HepG2 (cell line): ENCODE measurements around the gene NBR1. TPM values are rescaled to one million over a fixed set of nuclear protein-coding genes. Genes with fewer than 3 reads are reported as not detected.

Experiments used
- ARNT ChIP-seq: fragments of 450-650 bp; IDR thresholded peaks from 2 replicates; pipeline ENCODE4 v1.6.1; 2017
- BRD4 ChIP-seq: sonication (generic); formaldehyde crosslinking; IDR thresholded peaks from 2 replicates; pipeline ENCODE4 v1.4.0; 2020; ENCODE audit warnings: missing genetic modification reagents
- CHD2 ChIP-seq: IDR thresholded peaks from 2 replicates; pipeline ENCODE4 v1.6.1; 2011; ENCODE audit warnings: low read depth, low read length, improper control_type of control experiment
- ETV5 ChIP-seq: IDR thresholded peaks from 2 replicates; pipeline ENCODE4 v1.6.1; 2018; ENCODE audit warnings: missing biosample characterization, missing genetic modification reagents, inconsistent platforms, borderline replicate concordance
- GZF1 ChIP-seq: sonication (generic); formaldehyde crosslinking; IDR thresholded peaks from 2 replicates; pipeline ENCODE4 v1.5.1; 2020; ENCODE audit warnings: mild to moderate bottlenecking, missing genetic modification reagents
- IKZF1 ChIP-seq: fragments of 450-650 bp; IDR thresholded peaks from 2 replicates; pipeline ENCODE4 v1.7.1; 2016
- RARG ChIP-seq: sonication (generic); formaldehyde crosslinking; IDR thresholded peaks from 2 replicates; pipeline ENCODE4 v1.4.0; 2020; ENCODE audit warnings: low read depth, mild to moderate bottlenecking, missing genetic modification reagents
- SMARCC2 ChIP-seq: fragments of 450-650 bp; IDR thresholded peaks from 2 replicates; pipeline ENCODE4 v1.6.1; 2017; ENCODE audit warnings: antibody characterized with exemption, mild to moderate bottlenecking
- SP5 ChIP-seq: IDR thresholded peaks from 2 replicates; pipeline ENCODE4 v1.6.1; 2016; ENCODE audit warnings: low read depth, borderline replicate concordance
- TBX2 ChIP-seq: sonication (generic); formaldehyde crosslinking; IDR thresholded peaks from 2 replicates; pipeline ENCODE4 v1.5.0; 2020; ENCODE audit warnings: missing genetic modification reagents, mild to moderate bottlenecking, borderline replicate concordance
- TEAD2 ChIP-seq: sonication (generic); formaldehyde crosslinking; IDR thresholded peaks from 2 replicates; pipeline ENCODE4 v1.9.0; 2021; ENCODE audit warnings: missing genetic modification reagents
- ZFAT ChIP-seq: sonication (generic); formaldehyde crosslinking; conservative IDR thresholded peaks from 2 replicates; pipeline ENCODE4 v1.8.1; 2023; ENCODE audit warnings: missing genetic modification reagents, inconsistent platforms
- ZNF138 ChIP-seq: sonication (generic); formaldehyde crosslinking; IDR thresholded peaks from 2 replicates; pipeline ENCODE4 v1.5.0; 2020; ENCODE audit warnings: mild to moderate bottlenecking, low read depth, missing genetic modification reagents
- ZNF383 ChIP-seq: sonication (generic); formaldehyde crosslinking; IDR thresholded peaks from 2 replicates; pipeline ENCODE4 v1.4.0; 2020; ENCODE audit warnings: missing genetic modification reagents, mild to moderate bottlenecking, borderline replicate concordance
- ZNF749 ChIP-seq: sonication (generic); formaldehyde crosslinking; IDR thresholded peaks from 2 replicates; pipeline ENCODE4 v1.8.0; 2022; ENCODE audit warnings: mild to moderate bottlenecking, missing genetic modification reagents, moderate library complexity, borderline replicate concordance
- polyA plus RNA-seq, 8 experiments: library from polyadenylated mRNA; depleted of rRNA in 3 of 8; stranded (reverse) in 7 of 8; unstranded in 1 of 8; fragments of >200 nt; fragmentation: Illumina TruSeq in 4 of 8; extraction: Trizol in 4 of 8; gene quantifications; 2 replicates each; pipeline versions ENCODE4 v1.2.1 to v1.2.3, GENCODE V29; 2011 to 2016; ENCODE audit warnings: low read depth in 4 of 8, missing spikeins in 1 of 8, mixed read lengths in 1 of 8; ENCODE audit not compliant: insufficient read depth in 1 of 8
- total RNA-seq, 5 experiments: library from RNA; depleted of rRNA; stranded (reverse); fragments of >200 nt; fragmentation: Illumina TruSeq; extraction: Trizol; gene quantifications; 2 replicates each; pipeline ENCODE4 v1.2.3, GENCODE V29; 2016; ENCODE audit warnings: low read depth in 1 of 5
- TF ChIP-seq, protein P1 (sequence below): sonication (generic); formaldehyde crosslinking; IDR thresholded peaks from 2 replicates; pipeline ENCODE4 v1.5.0; 2020; ENCODE audit warnings: missing genetic modification reagents, mild to moderate bottlenecking, borderline replicate concordance
- TF ChIP-seq, protein P2 (sequence below): sonication (generic); formaldehyde crosslinking; IDR thresholded peaks from 2 replicates; pipeline ENCODE4 v1.5.0; 2020; ENCODE audit warnings: missing genetic modification reagents
- TF ChIP-seq, protein P3 (sequence below): sonication (generic); formaldehyde crosslinking; conservative IDR thresholded peaks from 2 replicates; pipeline ENCODE4 v1.4.0; 2020; ENCODE audit warnings: missing genetic modification reagents
- TF ChIP-seq, protein P4 (sequence below): sonication (generic); formaldehyde crosslinking; IDR thresholded peaks from 2 replicates; pipeline ENCODE4 v1.8.1; 2023; ENCODE audit warnings: mild to moderate bottlenecking, missing genetic modification reagents
- TF ChIP-seq, protein P5 (sequence below): sonication (generic); formaldehyde crosslinking; IDR thresholded peaks from 2 replicates; pipeline ENCODE4 v1.8.1; 2022; ENCODE audit warnings: low read depth, mild to moderate bottlenecking, missing genetic modification reagents
- TF ChIP-seq, protein P6 (sequence below): sonication (generic); formaldehyde crosslinking; conservative IDR thresholded peaks from 2 replicates; pipeline ENCODE4 v1.5.0; 2020; ENCODE audit warnings: missing genetic modification reagents

NBR1 gene
- total and polyA plus RNA-seq, 2 of the 13 experiments (the other 11 are each of a cell fraction or from before 2014, with no cell fraction given): 51.7 to 121 TPM

DNA sequence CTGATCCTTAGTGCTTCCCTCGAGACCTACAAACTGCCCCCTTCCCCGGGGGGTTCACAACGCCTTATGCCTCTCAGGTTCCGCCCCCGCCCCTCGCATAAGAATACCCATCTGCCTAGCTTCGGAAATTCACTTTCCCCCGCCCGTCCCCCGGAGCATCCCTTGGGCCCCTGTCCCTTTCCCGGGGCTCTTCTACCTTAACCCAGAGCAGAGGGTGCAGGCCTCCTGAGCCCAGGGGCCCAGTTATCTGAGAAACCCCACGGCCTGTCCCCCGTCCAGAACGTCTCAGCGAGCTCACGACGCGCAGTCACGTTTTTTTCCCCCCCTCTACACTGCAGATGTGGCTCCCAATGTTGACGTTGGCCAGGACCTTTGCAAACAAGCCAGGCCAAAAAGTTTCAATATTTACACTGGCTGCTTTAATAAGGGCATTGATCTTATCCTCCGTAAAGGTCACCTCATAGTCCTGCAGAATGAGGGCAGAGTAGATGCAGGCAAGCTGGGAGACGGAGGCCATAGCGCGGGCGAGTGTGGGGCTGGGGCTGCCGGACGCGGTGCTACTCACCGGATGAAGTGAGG, 1.4 kb upstream of the NBR1 start (continued):
- TF ChIP-seq, protein P1, sequence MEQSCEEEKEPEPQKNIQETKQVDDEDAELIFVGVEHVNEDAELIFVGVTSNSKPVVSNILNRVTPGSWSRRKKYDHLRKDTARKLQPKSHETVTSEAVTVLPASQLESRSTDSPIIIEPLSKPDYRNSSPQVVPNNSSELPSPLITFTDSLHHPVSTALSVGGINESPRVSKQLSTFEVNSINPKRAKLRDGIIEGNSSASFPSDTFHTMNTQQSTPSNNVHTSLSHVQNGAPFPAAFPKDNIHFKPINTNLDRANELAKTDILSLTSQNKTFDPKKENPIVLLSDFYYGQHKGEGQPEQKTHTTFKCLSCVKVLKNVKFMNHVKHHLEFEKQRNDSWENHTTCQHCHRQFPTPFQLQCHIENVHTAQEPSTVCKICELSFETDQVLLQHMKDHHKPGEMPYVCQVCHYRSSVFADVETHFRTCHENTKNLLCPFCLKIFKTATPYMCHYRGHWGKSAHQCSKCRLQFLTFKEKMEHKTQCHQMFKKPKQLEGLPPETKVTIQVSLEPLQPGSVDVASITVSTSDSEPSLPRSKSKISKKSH (CRISPR knock-in tag): 0 out of 2 replicates have a peak, but pooled peaks have one; percentile 15
- TF ChIP-seq, protein P2, sequence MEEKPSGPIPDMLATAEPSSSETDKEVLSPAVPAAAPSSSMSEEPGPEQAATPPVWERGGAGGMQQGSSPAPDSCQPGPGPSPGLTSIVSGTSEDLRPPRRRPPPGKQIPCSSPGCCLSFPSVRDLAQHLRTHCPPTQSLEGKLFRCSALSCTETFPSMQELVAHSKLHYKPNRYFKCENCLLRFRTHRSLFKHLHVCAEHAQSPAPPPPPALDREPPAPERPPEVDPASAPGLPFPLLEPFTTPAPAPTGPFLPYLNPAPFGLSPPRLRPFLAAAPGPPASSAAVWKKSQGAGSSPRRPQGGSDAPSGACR: no peak; the same call in 1 of the 2 replicates
- TF ChIP-seq ZNF749 (CRISPR knock-in tag): peak; percentile 53; the same call in 1 of the 2 replicates
- no peak for TF ChIP-seq RARG (CRISPR knock-in tag)
- TF ChIP-seq, protein P3, sequence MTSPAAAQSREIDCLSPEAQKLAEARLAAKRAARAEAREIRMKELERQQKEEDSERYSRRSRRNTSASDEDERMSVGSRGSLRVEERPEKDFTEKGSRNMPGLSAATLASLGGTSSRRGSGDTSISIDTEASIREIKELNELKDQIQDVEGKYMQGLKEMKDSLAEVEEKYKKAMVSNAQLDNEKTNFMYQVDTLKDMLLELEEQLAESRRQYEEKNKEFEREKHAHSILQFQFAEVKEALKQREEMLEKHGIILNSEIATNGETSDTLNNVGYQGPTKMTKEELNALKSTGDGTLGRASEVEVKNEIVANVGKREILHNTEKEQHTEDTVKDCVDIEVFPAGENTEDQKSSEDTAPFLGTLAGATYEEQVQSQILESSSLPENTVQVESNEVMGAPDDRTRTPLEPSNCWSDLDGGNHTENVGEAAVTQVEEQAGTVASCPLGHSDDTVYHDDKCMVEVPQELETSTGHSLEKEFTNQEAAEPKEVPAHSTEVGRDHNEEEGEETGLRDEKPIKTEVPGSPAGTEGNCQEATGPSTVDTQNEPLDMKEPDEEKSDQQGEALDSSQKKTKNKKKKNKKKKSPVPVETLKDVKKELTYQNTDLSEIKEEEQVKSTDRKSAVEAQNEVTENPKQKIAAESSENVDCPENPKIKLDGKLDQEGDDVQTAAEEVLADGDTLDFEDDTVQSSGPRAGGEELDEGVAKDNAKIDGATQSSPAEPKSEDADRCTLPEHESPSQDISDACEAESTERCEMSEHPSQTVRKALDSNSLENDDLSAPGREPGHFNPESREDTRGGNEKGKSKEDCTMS: no peak
- TF ChIP-seq, protein P4, sequence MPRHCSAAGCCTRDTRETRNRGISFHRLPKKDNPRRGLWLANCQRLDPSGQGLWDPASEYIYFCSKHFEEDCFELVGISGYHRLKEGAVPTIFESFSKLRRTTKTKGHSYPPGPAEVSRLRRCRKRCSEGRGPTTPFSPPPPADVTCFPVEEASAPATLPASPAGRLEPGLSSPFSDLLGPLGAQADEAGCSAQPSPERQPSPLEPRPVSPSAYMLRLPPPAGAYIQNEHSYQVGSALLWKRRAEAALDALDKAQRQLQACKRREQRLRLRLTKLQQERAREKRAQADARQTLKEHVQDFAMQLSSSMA (CRISPR knock-in tag): 0 out of 2 replicates have a peak, but pooled peaks have one; percentile 34
- TF ChIP-seq IKZF1: no peak
- no peak for TF ChIP-seq ZNF138 (CRISPR knock-in tag)
- TF ChIP-seq ZFAT (CRISPR knock-in tag): no peak
- TF ChIP-seq TBX2: peak; percentile 78
- no peak for TF ChIP-seq ETV5 (CRISPR knock-in tag)
- TF ChIP-seq SMARCC2: no peak
- no peak for TF ChIP-seq SP5 (CRISPR knock-in tag)
- TF ChIP-seq CHD2: no peak
- TF ChIP-seq BRD4 (CRISPR knock-in tag): no peak
- no peak for TF ChIP-seq ARNT
- TF ChIP-seq, protein P5, sequence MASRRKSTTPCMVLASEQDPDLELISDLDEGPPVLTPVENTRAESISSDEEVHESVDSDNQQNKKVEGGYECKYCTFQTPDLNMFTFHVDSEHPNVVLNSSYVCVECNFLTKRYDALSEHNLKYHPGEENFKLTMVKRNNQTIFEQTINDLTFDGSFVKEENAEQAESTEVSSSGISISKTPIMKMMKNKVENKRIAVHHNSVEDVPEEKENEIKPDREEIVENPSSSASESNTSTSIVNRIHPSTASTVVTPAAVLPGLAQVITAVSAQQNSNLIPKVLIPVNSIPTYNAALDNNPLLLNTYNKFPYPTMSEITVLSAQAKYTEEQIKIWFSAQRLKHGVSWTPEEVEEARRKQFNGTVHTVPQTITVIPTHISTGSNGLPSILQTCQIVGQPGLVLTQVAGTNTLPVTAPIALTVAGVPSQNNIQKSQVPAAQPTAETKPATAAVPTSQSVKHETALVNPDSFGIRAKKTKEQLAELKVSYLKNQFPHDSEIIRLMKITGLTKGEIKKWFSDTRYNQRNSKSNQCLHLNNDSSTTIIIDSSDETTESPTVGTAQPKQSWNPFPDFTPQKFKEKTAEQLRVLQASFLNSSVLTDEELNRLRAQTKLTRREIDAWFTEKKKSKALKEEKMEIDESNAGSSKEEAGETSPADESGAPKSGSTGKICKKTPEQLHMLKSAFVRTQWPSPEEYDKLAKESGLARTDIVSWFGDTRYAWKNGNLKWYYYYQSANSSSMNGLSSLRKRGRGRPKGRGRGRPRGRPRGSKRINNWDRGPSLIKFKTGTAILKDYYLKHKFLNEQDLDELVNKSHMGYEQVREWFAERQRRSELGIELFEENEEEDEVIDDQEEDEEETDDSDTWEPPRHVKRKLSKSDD: no peak
- no peak for TF ChIP-seq TEAD2 (CRISPR knock-in tag)
- TF ChIP-seq, protein P6, sequence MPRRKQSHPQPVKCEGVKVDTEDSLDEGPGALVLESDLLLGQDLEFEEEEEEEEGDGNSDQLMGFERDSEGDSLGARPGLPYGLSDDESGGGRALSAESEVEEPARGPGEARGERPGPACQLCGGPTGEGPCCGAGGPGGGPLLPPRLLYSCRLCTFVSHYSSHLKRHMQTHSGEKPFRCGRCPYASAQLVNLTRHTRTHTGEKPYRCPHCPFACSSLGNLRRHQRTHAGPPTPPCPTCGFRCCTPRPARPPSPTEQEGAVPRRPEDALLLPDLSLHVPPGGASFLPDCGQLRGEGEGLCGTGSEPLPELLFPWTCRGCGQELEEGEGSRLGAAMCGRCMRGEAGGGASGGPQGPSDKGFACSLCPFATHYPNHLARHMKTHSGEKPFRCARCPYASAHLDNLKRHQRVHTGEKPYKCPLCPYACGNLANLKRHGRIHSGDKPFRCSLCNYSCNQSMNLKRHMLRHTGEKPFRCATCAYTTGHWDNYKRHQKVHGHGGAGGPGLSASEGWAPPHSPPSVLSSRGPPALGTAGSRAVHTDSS: no peak
- TF ChIP-seq GZF1 (CRISPR knock-in tag): no peak
- no peak for TF ChIP-seq ZNF383
